Measurements from ENCODE around the gene ARHGEF4.

ARHGEF4 gene

GRCh38 chr2:130874512-130874911, 37.8 kb downstream of the ARHGEF4 start:
- H3K4me3 ChIP-seq (ENCODE audit: low read length): no peak overlapping the region
- DNase-seq (ENCODE audit: low read depth): no peak
- no peak for TF ChIP-seq CTCF (IDR thresholded peaks at IDR 0.05; ENCODE audit: insufficient read depth, low read depth, low read length, missing control alignments)

GRCh38 chr2:130875935-130876334, 39.2 kb downstream of the ARHGEF4 start:
- no peak for DNase-seq (ENCODE audit: low read depth)
- no peak overlapping the region for H3K4me3 ChIP-seq (ENCODE audit: low read length)
- no peak for TF ChIP-seq CTCF (IDR thresholded peaks at IDR 0.05; ENCODE audit: insufficient read depth, low read depth, low read length, missing control alignments)

DNA sequence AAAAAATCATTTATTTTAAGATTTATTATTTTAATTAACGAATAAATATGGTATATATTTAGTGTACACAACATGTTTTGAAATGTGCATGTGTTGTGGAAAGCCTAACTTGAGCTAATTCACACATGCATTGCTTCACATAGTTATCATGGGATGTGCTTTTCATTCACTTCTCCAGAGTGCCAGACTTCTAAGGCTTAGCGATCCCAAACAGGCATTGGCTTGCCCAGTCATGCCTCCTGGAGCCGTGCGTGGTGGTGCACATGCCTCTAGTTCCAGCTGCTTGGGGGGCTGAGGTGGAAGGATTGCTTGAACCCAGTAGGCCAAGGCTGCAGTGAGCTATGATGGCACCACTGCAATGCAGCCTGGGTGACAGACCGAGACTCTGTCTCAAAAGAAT, 40.5 kb downstream of the ARHGEF4 start:
- no peak overlapping the region for H3K4me3 ChIP-seq (ENCODE audit: low read length)
- DNase-seq (ENCODE audit: low read depth): peak; percentile 89
- TF ChIP-seq CTCF (IDR thresholded peaks at IDR 0.05; ENCODE audit: insufficient read depth, low read depth, low read length, missing control alignments): no peak

- TF ChIP-seq CTCF (IDR thresholded peaks at IDR 0.05; ENCODE audit: insufficient read depth, low read depth, low read length, missing control alignments): no peak
- no peak for DNase-seq (ENCODE audit: low read depth)
Measured at GRCh38 chr2:130878316-130878715, 41.6 kb downstream of the ARHGEF4 start.

DNA sequence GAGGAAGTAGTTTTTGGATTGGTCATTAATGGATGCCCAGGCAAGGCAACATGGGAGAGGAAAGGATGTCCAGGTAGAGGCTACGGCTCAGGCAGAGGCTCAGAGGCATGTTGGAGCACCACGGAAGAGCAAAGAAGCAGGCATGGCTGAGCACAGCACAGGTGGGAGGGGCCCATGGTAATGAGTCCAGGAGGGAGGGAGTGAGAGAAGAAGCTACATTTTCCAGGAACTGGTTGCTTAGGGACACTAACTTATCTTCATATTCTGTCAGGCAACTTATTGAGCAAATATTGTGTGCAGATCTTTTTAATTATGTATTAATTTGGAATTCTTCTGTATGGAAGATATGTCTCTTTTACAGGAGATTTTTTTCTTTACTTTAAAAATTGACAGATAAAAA, 42.2 kb downstream of the ARHGEF4 start:
- TF ChIP-seq CTCF (IDR thresholded peaks at IDR 0.05; ENCODE audit: insufficient read depth, low read depth, low read length, missing control alignments): no peak
- no peak for DNase-seq (ENCODE audit: low read depth)
- H3K4me3 ChIP-seq (ENCODE audit: low read length): no peak overlapping the region

More at GRCh38 chr2:130878316-130878715, 41.6 kb downstream of the ARHGEF4 start:
- no peak overlapping the region for H3K4me3 ChIP-seq (ENCODE audit: low read length)

DNA sequence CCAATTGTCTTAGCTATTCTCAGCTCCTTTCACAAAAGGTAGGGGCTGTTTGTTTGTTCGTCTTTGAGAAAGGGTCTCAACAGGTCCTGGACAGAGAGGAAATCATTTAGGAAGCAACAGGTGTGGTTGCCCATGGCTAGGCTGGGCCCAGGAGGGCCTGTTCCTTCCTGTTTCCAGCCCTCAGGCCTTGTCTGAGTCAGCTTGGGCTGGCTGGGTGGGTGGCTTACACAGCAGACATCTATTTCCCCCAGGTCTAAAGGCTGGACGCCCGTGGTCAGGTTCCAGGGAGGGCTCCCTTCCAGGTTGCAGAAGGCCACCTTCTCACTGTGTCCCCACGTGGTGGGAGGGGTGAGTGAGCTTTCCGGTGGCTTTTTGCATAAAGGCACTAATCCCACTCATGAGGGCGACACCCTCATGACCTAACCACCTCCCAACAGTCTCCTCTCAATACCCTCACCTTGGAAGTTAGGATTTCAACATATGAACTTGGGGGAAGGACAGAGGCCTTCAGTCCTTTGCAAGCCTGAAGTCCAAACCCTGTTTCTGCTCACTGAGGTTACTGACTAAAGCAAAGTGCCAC, 45.5 kb downstream of the ARHGEF4 start:
- H3K4me3 ChIP-seq (ENCODE audit: low read length): no peak overlapping the region
- peak; percentile 91 for DNase-seq (ENCODE audit: low read depth)
- TF ChIP-seq CTCF (IDR thresholded peaks at IDR 0.05; ENCODE audit: insufficient read depth, low read depth, low read length, missing control alignments): no peak

GRCh38 chr2:130882991-130883390, 46.3 kb downstream of the ARHGEF4 start:
- DNase-seq (ENCODE audit: low read depth): no peak
- no peak overlapping the region for H3K4me3 ChIP-seq (ENCODE audit: low read length)
- TF ChIP-seq CTCF (IDR thresholded peaks at IDR 0.05; ENCODE audit: insufficient read depth, low read depth, low read length, missing control alignments): no peak
